Osteoblast (primary cell): ENCODE data around the gene DUSP22. TPM values are rescaled to one million over a fixed set of nuclear protein-coding genes. Genes with fewer than 3 reads are reported as not detected.
A peak's percentile ranks its signal among the peaks of the same experiment; 100 is the strongest.

Experiments used
- DNase-seq: peaks from one replicate; pipeline ENCODE4 v3.0.0; 2011; ENCODE audit warnings: low spot score, mixed read lengths; ENCODE audit not compliant: insufficient read length; ENCODE audit errors: missing footprints
- H2AFZ ChIP-seq: 2 replicates; pipeline ENCODE4 v1.6.0; 2011; ENCODE audit warnings: mild to moderate bottlenecking, low read length
- H3K27ac ChIP-seq: 2 replicates; pipeline ENCODE4 v1.5.1; 2011; ENCODE audit warnings: mild to moderate bottlenecking, low read depth, low read length, moderate library complexity
- H3K27me3 ChIP-seq: 2 replicates; pipeline ENCODE4 v1.6.0; 2012; ENCODE audit warnings: mild to moderate bottlenecking, control low read depth, inconsistent platforms, low read length, moderate library complexity; ENCODE audit not compliant: insufficient read depth
- H3K36me3 ChIP-seq: 2 replicates; pipeline ENCODE4 v1.5.1; 2011; ENCODE audit warnings: mild to moderate bottlenecking, low read length, control low read depth, moderate library complexity; ENCODE audit not compliant: insufficient read depth
- H3K4me1 ChIP-seq: 2 replicates; pipeline ENCODE4 v1.5.1; 2011; ENCODE audit warnings: mild to moderate bottlenecking, low read length, control low read depth, moderate library complexity; ENCODE audit not compliant: insufficient read depth
- H3K4me2 ChIP-seq: 2 replicates; pipeline ENCODE4 v1.6.0; 2011; ENCODE audit warnings: mild to moderate bottlenecking, low read length; ENCODE audit not compliant: insufficient read depth
- H3K4me3 ChIP-seq: fragments of 200-600 bp; sonication (generic); 3 replicates; pipeline ENCODE4 v1.5.1; 2012; ENCODE audit warnings: mild to moderate bottlenecking, low read length, inconsistent platforms; ENCODE audit not compliant: insufficient read depth
- H3K79me2 ChIP-seq: 2 replicates; pipeline ENCODE4 v1.6.0; 2012; ENCODE audit warnings: mild to moderate bottlenecking, low read length, control low read depth, inconsistent platforms; ENCODE audit not compliant: insufficient read depth
- H3K9me3 ChIP-seq: 2 replicates; pipeline ENCODE4 v1.5.1; 2011; ENCODE audit warnings: low read depth, low read length, control low read depth
- H4K20me1 ChIP-seq: 2 replicates; pipeline ENCODE4 v1.6.0; 2012; ENCODE audit warnings: mild to moderate bottlenecking, low read length, control low read depth; ENCODE audit not compliant: insufficient read depth
- total RNA-seq: library from RNA; depleted of rRNA; stranded (reverse); fragments of >200 nt; gene quantifications from 2 replicates; pipeline ENCODE4 v1.2.3, GENCODE V29; 2012
- TF ChIP-seq, protein P1 (sequence below): IDR thresholded peaks from 2 replicates; pipeline ENCODE4 v1.5.1; 2011; ENCODE audit warnings: mild to moderate bottlenecking, low read depth, low read length, moderate library complexity; ENCODE audit errors: extremely low read depth

DUSP22 gene
- total RNA-seq, 1 donor: 18.1 TPM

DNA sequence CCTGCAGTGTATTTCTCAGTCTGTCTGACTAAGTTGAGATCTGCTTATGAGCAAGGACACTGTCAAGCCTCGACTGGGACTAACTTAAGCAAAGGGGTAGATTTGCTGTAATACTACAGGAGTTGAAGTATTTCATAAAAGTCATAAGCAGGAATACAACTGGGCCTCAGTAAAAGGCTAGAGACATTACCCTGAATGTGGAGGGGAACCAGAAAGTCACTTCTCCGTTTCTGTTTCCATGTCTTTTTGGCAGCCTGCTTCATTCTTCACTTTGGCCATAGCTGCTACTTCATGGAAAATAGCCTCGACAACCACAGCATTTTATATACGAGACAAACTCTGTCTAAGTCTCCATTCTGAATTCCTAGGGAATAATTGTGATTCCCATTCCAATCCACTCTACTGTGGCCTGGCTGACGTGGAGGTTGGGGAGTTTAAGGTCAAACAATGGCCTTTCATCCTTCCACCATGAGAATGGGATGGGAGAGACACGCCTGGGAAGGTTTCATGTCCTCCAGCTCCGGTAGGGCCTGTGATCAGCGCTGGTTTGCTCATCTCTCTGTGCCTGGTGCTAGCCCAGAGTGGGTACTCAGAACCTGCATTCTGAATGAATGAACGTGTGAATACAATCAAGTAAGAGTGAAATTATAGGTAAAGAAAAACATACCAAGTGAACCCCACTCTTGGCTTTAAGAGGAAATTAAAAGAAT is 37.1 kb upstream of the DUSP22 start:
- no peaks in the 10 kb centered on the region for H4K20me1 ChIP-seq
- H2AFZ ChIP-seq: no peak overlapping the region
- no peaks in the 10 kb centered on the region for H3K4me1 ChIP-seq
- no peak for DNase-seq
- H3K79me2 ChIP-seq: no peaks in the 10 kb centered on the region
- H3K27ac ChIP-seq: no peak overlapping the region
- no peaks in the 10 kb centered on the region for H3K27me3 ChIP-seq
- H3K9me3 ChIP-seq: no peaks in the 10 kb centered on the region
- TF ChIP-seq, protein P1, sequence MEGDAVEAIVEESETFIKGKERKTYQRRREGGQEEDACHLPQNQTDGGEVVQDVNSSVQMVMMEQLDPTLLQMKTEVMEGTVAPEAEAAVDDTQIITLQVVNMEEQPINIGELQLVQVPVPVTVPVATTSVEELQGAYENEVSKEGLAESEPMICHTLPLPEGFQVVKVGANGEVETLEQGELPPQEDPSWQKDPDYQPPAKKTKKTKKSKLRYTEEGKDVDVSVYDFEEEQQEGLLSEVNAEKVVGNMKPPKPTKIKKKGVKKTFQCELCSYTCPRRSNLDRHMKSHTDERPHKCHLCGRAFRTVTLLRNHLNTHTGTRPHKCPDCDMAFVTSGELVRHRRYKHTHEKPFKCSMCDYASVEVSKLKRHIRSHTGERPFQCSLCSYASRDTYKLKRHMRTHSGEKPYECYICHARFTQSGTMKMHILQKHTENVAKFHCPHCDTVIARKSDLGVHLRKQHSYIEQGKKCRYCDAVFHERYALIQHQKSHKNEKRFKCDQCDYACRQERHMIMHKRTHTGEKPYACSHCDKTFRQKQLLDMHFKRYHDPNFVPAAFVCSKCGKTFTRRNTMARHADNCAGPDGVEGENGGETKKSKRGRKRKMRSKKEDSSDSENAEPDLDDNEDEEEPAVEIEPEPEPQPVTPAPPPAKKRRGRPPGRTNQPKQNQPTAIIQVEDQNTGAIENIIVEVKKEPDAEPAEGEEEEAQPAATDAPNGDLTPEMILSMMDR: no peak
- no peak overlapping the region for H3K4me3 ChIP-seq
- no peaks in the 10 kb centered on the region for H3K36me3 ChIP-seq
- H3K4me2 ChIP-seq: no peak overlapping the region

DNA sequence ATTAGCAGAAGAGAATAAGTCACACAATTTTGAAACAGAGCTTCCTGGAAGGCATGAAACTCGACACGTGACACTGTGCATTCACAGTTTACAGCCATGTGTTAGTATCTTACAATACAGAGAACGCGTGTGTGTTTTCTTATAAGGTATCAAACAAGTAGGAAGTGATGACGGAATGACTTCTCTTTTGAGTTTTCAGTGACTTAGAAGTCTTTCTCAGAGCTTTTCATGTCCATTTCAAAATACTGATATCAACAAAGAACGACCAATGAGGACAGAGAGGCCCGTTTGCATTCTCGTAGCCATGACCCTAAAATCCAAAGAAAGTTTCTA is 36.6 kb upstream of the DUSP22 start:
- Histone ChIP-seq H3K9me3 (no peaks in the 10 kb centered on the region), H3K4me2 (no peak overlapping the region), H3K27me3 (no peaks in the 10 kb centered on the region), H3K36me3 (no peaks in the 10 kb centered on the region), H3K4me3 (no peak overlapping the region), H3K27ac (no peak overlapping the region), H3K4me1 (no peaks in the 10 kb centered on the region), H4K20me1 (no peaks in the 10 kb centered on the region), H2AFZ (no peak overlapping the region), H3K79me2 (no peaks in the 10 kb centered on the region)
- DNase-seq: no peak
- TF ChIP-seq, protein P1: no peak

DNA sequence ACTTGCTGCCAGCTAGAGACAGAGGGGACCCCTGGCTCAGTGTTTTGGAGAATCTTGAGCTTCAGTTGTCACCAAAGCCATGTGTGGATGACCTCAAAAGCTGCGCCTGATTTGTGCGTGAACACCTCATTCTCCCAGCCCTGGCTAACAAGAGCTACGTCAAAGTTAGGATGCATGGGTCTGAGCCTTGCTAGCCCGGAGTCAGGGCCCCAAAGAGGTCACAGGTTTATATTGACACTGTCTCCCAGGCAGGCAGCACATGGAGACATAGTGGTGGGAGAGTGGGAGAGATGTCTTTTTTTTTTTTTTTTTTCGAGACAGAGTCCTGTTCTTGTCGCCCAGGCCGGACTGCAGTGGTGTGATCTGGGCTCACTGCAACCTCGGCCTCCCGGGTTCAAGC is 36.1 kb upstream of the DUSP22 start:
- DNase-seq: no peak

DNA sequence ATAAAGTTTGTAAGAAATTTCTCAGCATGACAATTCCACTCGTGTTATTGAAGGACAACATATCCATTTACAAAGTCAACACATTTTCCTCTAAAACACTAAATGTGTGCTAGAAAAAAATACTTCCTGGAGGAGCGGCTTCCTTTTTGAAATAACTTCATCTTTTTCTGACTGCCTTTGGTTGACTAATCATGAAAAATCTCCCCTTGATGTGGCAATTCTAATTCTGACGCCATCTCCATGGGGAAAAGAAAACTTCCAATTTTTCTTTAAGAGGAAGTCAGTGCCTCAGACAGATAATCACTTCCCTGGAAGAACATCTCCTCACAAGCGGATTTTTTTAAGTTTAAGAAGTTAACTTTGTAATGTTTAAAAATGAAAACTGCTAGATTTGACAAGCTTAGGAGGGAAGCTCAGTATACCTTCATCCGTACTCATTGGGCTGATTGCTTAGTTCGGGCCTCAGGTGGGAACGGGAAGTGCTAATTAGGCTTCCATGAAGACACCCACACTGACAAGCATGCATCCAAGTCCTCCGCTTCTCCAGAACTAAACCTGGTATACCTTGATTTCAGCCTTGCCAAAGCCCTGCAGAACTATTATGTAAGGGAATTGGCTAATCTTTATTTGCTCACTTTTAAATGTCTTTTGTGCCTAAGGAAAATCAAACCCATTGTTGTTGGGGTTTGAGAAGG is 35.1 kb upstream of the DUSP22 start:
- Histone ChIP-seq H3K27me3 (no peaks in the 10 kb centered on the region), H3K9me3 (no peaks in the 10 kb centered on the region), H3K4me2 (peak overlapping the region; percentile 3), H4K20me1 (no peaks in the 10 kb centered on the region), H3K4me3 (no peak overlapping the region), H3K27ac (no peak overlapping the region), H3K4me1 (no peaks in the 10 kb centered on the region), H3K79me2 (no peaks in the 10 kb centered on the region), H2AFZ (no peak overlapping the region), H3K36me3 (no peaks in the 10 kb centered on the region)
- DNase-seq: peak; percentile 23
- TF ChIP-seq, protein P1: no peak

More for the DNA sequence above, 36.1 kb upstream of the DUSP22 start:
- TF ChIP-seq, protein P1: no peak
- no peak overlapping the region for H3K4me3 ChIP-seq
- H2AFZ ChIP-seq: no peak overlapping the region
- H3K4me2 ChIP-seq: no peak overlapping the region
- no peaks in the 10 kb centered on the region for H3K36me3 ChIP-seq
- H3K9me3 ChIP-seq: no peaks in the 10 kb centered on the region
- no peaks in the 10 kb centered on the region for H3K79me2 ChIP-seq
- H3K4me1 ChIP-seq: no peaks in the 10 kb centered on the region
- no peak overlapping the region for H3K27ac ChIP-seq
- H4K20me1 ChIP-seq: no peaks in the 10 kb centered on the region
- no peaks in the 10 kb centered on the region for H3K27me3 ChIP-seq
